HEK293 (cell line): ENCODE results near the gene PLCG1.

Experiments
- CTCF ChIA-PET: fragments of 350-600 bp; formaldehyde crosslinking; extraction: SDS; loops from one replicate; lab custom pipeline; 2021; ENCODE audit warnings: antibody characterized with exemption; lab: Yijun Ruan, JAX
- POLR2A ChIA-PET: fragments of 300-600 bp; formaldehyde crosslinking; extraction: SDS; loops from one replicate; lab custom pipeline; 2020; ENCODE audit warnings: antibody characterized with exemption, inconsistent platforms; lab: Yijun Ruan, JAX
- H3K27ac ChIP-seq: fragments of 200-500 bp; sonication (Bioruptor generic); 2 replicates; pipeline ENCODE4 v1.5.1; 2014; ENCODE audit warnings: low read depth, low read length, control low read depth, inconsistent platforms; ENCODE audit errors: extremely low read depth
- H3K36me3 ChIP-seq, 2 experiments: fragments of 200-500 bp in 1 of 2; sonication (Bioruptor generic) in 1 of 2; 1 replicate in 1 of 2; 2 replicates in 1 of 2; pipeline ENCODE4 v1.5.1; 2014 to 2017; ENCODE audit warnings: inconsistent platforms in 2 of 2, low read length in 2 of 2; ENCODE audit not compliant: control insufficient read depth in 2 of 2, insufficient read depth in 1 of 2
- H3K4me1 ChIP-seq: fragments of 200-500 bp; sonication (Bioruptor generic); 2 replicates; pipeline ENCODE4 v1.5.1; 2014; ENCODE audit warnings: mild to moderate bottlenecking, low read length, inconsistent platforms; ENCODE audit not compliant: control insufficient read depth, insufficient read depth
- H3K4me3 ChIP-seq: 2 replicates; pipeline ENCODE4 v1.5.1; 2011; ENCODE audit warnings: low read depth, mild to moderate bottlenecking, control low read depth, low read length, moderate library complexity
- H3K9me3 ChIP-seq: fragments of 200-500 bp; sonication (Bioruptor generic); 2 replicates; pipeline ENCODE4 v1.5.1; 2014; ENCODE audit warnings: low read depth, low read length, inconsistent platforms; ENCODE audit not compliant: control insufficient read depth, insufficient read depth
- EGR2 ChIP-seq: fragments of 450-650 bp; formaldehyde crosslinking; IDR thresholded peaks from 2 replicates; pipeline ENCODE4 v1.5.1; 2016; ENCODE audit warnings: low read depth, missing biosample characterization, missing genetic modification characterization
- GLI4 ChIP-seq: fragments of 450-650 bp; formaldehyde crosslinking; IDR thresholded peaks from 2 replicates; pipeline ENCODE4 v1.5.1; 2016; ENCODE audit warnings: missing biosample characterization, missing genetic modification characterization
- GLIS1 ChIP-seq: fragments of 450-650 bp; formaldehyde crosslinking; IDR thresholded peaks from 2 replicates; pipeline ENCODE4 v1.5.1; 2016; ENCODE audit warnings: missing biosample characterization, missing genetic modification characterization
- HOXD13 ChIP-seq: sonication (generic); formaldehyde crosslinking; IDR thresholded peaks from 2 replicates; pipeline ENCODE4 v1.8.0; 2022; ENCODE audit warnings: missing genetic modification reagents, borderline replicate concordance
- OVOL3 ChIP-seq: fragments of 450-650 bp; formaldehyde crosslinking; IDR thresholded peaks from 2 replicates; pipeline ENCODE4 v1.5.1; 2016; ENCODE audit warnings: missing biosample characterization, missing genetic modification characterization
- RBAK ChIP-seq: fragments of 450-650 bp; formaldehyde crosslinking; IDR thresholded peaks from 2 replicates; pipeline ENCODE4 v1.5.1; 2016; ENCODE audit warnings: missing biosample characterization, missing genetic modification characterization
- ZNF2 ChIP-seq: fragments of 450-650 bp; formaldehyde crosslinking; IDR thresholded peaks from 2 replicates; pipeline ENCODE4 v1.5.1; 2016; ENCODE audit warnings: missing biosample characterization, missing genetic modification characterization
- ZNF214 ChIP-seq: fragments of 450-650 bp; formaldehyde crosslinking; IDR thresholded peaks from 2 replicates; pipeline ENCODE4 v1.5.1; 2017; ENCODE audit warnings: missing biosample characterization, mild to moderate bottlenecking, missing genetic modification characterization, borderline replicate concordance
- ZNF274 ChIP-seq, 2 experiments: fragments of 200-500 bp in 1 of 2; fragments of 450-650 bp in 1 of 2; sonication (Bioruptor generic) in 1 of 2; formaldehyde crosslinking in 1 of 2; IDR thresholded peaks; 2 replicates each; pipeline versions ENCODE4 v1.5.1 to v1.6.1; 2014 to 2016; ENCODE audit warnings: borderline replicate concordance in 1 of 2, inconsistent platforms in 1 of 2, low read length in 1 of 2, missing biosample characterization in 1 of 2, missing genetic modification characterization in 1 of 2
- ZNF311 ChIP-seq: fragments of 450-650 bp; formaldehyde crosslinking; IDR thresholded peaks from 2 replicates; pipeline ENCODE4 v1.5.1; 2017; ENCODE audit warnings: missing biosample characterization, missing genetic modification characterization, borderline replicate concordance
- ZNF366 ChIP-seq: fragments of 450-650 bp; formaldehyde crosslinking; conservative IDR thresholded peaks from 2 replicates; pipeline ENCODE4 v1.5.1; 2016; ENCODE audit warnings: missing biosample characterization, missing genetic modification characterization
- ZNF416 ChIP-seq: fragments of 450-650 bp; formaldehyde crosslinking; IDR thresholded peaks from 2 replicates; pipeline ENCODE4 v1.5.1; 2016; ENCODE audit warnings: missing biosample characterization, missing genetic modification characterization
- ZNF510 ChIP-seq: fragments of 450-650 bp; formaldehyde crosslinking; IDR thresholded peaks from 2 replicates; pipeline ENCODE4 v1.5.1; 2018; ENCODE audit warnings: mild to moderate bottlenecking, missing genetic modification characterization, missing biosample characterization; ENCODE audit not compliant: insufficient replicate concordance
- ZNF530 ChIP-seq: fragments of 450-650 bp; formaldehyde crosslinking; IDR thresholded peaks from 2 replicates; pipeline ENCODE4 v1.5.1; 2016; ENCODE audit warnings: low read depth, missing biosample characterization, missing genetic modification characterization
- ZNF747 ChIP-seq: fragments of 450-650 bp; formaldehyde crosslinking; IDR thresholded peaks from 2 replicates; pipeline ENCODE4 v1.5.1; 2016; ENCODE audit warnings: missing biosample characterization, missing genetic modification characterization
- ZNF76 ChIP-seq: fragments of 450-650 bp; formaldehyde crosslinking; IDR thresholded peaks from 2 replicates; pipeline ENCODE4; 2016; ENCODE audit warnings: low read depth, missing biosample characterization, missing genetic modification characterization, borderline replicate concordance
- ZNF843 ChIP-seq: fragments of 450-650 bp; formaldehyde crosslinking; IDR thresholded peaks from 2 replicates; pipeline ENCODE4 v1.5.1; 2016; ENCODE audit warnings: missing biosample characterization, missing genetic modification characterization
- TF ChIP-seq, protein P1 (sequence below): fragments of 450-650 bp; IDR thresholded peaks from 2 replicates; pipeline ENCODE4 v1.5.1; 2018; ENCODE audit warnings: missing biosample characterization, mild to moderate bottlenecking, missing genetic modification characterization
- TF ChIP-seq, protein P2 (sequence below): fragments of 450-650 bp; formaldehyde crosslinking; IDR thresholded peaks from 2 replicates; pipeline ENCODE4 v1.5.1; 2016; ENCODE audit warnings: missing biosample characterization, missing genetic modification characterization
- TF ChIP-seq, protein P3 (sequence below): fragments of 450-650 bp; formaldehyde crosslinking; IDR thresholded peaks from 2 replicates; pipeline ENCODE4 v1.5.1; 2016; ENCODE audit warnings: missing biosample characterization, missing genetic modification characterization
- TF ChIP-seq, protein P4 (sequence below): fragments of 450-650 bp; formaldehyde crosslinking; IDR thresholded peaks from 2 replicates; pipeline ENCODE4 v1.5.1; 2016; ENCODE audit warnings: missing biosample characterization, missing genetic modification characterization, low read depth

Gene PLCG1

DNA sequence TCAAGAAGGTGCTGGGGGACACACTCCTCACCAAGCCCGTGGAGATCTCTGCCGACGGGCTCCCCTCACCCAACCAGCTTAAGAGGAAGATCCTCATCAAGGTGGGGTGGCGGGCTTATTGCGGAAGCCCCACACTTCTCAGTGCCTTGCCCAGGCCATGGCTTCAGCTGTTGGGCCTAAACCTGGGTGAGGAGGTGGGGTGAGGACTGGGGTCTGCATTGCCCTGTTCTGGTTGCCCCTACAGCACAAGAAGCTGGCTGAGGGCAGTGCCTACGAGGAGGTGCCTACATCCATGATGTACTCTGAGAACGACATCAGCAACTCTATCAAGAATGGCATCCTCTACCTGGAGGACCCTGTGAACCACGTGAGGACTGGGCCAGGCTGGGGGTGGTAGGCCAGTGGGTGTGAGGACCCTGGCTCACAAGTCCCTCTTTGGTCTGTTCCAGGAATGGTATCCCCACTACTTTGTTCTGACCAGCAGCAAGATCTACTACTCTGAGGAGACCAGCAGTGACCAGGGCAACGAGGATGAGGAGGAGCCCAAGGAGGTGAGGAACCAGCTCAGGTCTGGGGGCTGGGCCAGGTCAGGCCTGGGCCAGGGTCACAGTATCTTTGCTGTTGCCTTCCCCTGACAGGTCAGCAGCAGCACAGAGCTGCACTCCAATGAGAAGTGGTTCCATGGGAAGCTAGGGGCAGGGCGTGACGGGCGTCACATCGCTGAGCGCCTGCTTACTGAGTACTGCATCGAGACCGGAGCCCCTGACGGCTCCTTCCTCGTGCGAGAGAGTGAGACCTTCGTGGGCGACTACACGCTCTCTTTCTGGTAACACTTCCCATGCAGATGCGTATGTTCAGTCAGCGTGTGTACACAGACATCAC lies 27.9 kb downstream of the PLCG1 start (continued):
- TF ChIP-seq, protein P1, sequence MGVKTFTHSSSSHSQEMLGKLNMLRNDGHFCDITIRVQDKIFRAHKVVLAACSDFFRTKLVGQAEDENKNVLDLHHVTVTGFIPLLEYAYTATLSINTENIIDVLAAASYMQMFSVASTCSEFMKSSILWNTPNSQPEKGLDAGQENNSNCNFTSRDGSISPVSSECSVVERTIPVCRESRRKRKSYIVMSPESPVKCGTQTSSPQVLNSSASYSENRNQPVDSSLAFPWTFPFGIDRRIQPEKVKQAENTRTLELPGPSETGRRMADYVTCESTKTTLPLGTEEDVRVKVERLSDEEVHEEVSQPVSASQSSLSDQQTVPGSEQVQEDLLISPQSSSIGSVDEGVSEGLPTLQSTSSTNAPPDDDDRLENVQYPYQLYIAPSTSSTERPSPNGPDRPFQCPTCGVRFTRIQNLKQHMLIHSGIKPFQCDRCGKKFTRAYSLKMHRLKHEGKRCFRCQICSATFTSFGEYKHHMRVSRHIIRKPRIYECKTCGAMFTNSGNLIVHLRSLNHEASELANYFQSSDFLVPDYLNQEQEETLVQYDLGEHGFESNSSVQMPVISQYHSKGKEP: no peak
- TF ChIP-seq GLI4 (tag by site-specific recombination) (no peak), ZNF843 (tag by site-specific recombination) (no peak), ZNF311 (no peak)
- TF ChIP-seq, protein P2, sequence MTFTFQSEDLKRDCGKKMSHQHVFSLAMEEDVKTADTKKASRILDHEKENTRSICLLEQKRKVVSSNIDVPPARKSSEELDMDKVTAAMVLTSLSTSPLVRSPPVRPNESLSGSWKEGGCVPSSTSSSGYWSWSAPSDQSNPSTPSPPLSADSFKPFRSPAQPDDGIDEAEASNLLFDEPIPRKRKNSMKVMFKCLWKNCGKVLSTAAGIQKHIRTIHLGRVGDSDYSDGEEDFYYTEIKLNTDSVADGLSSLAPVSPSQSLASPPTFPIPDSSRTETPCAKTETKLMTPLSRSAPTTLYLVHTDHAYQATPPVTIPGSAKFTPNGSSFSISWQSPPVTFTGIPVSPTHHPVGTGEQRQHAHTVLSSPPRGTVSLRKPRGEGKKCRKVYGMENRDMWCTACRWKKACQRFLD (tag by site-specific recombination): no peak
- TF ChIP-seq, protein P3, sequence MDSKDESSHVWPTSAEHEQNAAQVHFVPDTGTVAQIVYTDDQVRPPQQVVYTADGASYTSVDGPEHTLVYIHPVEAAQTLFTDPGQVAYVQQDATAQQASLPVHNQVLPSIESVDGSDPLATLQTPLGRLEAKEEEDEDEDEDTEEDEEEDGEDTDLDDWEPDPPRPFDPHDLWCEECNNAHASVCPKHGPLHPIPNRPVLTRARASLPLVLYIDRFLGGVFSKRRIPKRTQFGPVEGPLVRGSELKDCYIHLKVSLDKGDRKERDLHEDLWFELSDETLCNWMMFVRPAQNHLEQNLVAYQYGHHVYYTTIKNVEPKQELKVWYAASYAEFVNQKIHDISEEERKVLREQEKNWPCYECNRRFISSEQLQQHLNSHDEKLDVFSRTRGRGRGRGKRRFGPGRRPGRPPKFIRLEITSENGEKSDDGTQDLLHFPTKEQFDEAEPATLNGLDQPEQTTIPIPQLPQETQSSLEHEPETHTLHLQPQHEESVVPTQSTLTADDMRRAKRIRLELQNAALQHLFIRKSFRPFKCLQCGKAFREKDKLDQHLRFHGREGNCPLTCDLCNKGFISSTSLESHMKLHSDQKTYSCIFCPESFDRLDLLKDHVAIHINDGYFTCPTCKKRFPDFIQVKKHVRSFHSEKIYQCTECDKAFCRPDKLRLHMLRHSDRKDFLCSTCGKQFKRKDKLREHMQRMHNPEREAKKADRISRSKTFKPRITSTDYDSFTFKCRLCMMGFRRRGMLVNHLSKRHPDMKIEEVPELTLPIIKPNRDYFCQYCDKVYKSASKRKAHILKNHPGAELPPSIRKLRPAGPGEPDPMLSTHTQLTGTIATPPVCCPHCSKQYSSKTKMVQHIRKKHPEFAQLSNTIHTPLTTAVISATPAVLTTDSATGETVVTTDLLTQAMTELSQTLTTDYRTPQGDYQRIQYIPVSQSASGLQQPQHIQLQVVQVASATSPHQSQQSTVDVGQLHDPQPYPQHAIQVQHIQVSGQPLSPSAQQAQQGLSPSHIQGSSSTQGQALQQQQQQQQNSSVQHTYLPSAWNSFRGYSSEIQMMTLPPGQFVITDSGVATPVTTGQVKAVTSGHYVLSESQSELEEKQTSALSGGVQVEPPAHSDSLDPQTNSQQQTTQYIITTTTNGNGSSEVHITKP (tag by site-specific recombination): no peak
- TF ChIP-seq, all 188 proteins: peak for 0

DNA sequence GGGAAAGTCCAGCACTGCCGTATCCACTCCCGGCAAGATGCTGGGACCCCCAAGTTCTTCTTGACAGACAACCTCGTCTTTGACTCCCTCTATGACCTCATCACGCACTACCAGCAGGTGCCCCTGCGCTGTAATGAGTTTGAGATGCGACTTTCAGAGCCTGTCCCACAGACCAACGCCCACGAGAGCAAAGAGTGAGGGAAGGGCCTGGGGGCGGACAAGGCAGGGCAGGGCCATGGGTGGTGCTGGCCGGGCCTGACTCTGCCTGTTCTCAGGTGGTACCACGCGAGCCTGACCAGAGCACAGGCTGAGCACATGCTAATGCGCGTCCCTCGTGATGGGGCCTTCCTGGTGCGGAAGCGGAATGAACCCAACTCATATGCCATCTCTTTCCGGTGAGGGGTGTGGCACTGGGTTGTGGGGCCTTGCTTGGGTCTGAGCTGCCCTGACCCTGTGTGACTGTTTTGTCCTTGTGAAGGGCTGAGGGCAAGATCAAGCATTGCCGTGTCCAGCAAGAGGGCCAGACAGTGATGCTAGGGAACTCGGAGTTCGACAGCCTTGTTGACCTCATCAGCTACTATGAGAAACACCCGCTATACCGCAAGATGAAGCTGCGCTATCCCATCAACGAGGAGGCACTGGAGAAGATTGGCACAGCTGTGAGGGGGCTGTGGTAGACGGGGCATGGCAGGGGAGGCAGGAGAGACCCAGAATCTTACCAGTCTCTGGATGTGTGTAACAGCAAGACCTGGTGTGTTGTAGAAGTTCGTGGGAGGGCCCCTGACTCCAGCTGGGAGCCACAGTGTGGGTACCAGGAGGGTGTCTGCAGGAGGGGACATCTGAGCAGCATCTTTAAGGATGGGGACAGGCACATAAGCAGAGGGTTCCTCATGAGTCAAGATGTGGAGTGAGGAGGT lies 29.1 kb downstream of the PLCG1 start:
- peaks cover 4 to 96% of the 10 kb centered on the region in 2 experiments; a peak in 2 of 3 replicates for H3K36me3 ChIP-seq
- POLR2A ChIA-PET: no interaction called here
- CTCF ChIA-PET: interaction anchor here (0.6 to 0.7 kb wide), 2 partner anchors 160 to 174 kb away, joined by 3 to 4 read pairs; partner anchors contain the start of gene LPIN3
- no peak overlapping the region for H3K4me3 ChIP-seq
- no peaks in the 10 kb centered on the region for H3K9me3 ChIP-seq
- no peaks in the 10 kb centered on the region for H3K4me1 ChIP-seq
- H3K27ac ChIP-seq: no peak overlapping the region
- no peak for TF ChIP-seq GLIS1
- 0 out of 2 replicates have a peak, but pooled peaks have one; percentile 9 for TF ChIP-seq EGR2

DNA sequence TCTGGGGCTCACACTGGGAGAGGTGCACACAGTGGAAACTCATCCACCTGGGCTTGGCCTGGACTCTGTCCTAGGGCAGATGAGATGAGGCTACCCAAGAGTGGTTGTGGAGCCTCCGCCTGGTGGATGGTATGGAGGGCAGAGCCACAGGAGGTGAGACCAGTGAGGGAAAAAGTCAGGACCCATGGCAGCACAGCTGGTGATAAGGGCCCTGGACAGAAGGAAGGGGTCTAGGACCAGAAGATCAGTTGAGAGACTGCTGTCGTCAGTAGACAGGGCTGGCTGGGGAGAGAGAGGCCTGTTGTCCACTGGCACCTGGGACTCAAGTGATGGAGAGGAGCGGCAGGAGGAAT lies 29.8 kb downstream of the PLCG1 start:
- no peaks in the 10 kb centered on the region for H3K4me1 ChIP-seq
- no peaks in the 10 kb centered on the region for H3K9me3 ChIP-seq
- no peak overlapping the region for H3K4me3 ChIP-seq
- CTCF ChIA-PET: interaction anchor here (0.9 kb wide), 1 partner anchor 174 kb away, joined by 3 read pairs; the partner anchor contains the start of gene LPIN3
- peaks cover 3 to 98% of the 10 kb centered on the region in 2 experiments; a peak in 2 of 3 replicates for H3K36me3 ChIP-seq
- POLR2A ChIA-PET: no interaction called here
- no peak for TF ChIP-seq ZNF416 (tag by site-specific recombination)
- no peak for TF ChIP-seq ZNF510 (tag by site-specific recombination)
- TF ChIP-seq ZNF274 (IDR thresholded peaks at IDR 0.05; ENCODE audit: low read length): no peak
- TF ChIP-seq ZNF274 (tag by site-specific recombination; IDR thresholded peaks at IDR 0.05; ENCODE audit: borderline replicate concordance): no peak
- TF ChIP-seq, protein P4, sequence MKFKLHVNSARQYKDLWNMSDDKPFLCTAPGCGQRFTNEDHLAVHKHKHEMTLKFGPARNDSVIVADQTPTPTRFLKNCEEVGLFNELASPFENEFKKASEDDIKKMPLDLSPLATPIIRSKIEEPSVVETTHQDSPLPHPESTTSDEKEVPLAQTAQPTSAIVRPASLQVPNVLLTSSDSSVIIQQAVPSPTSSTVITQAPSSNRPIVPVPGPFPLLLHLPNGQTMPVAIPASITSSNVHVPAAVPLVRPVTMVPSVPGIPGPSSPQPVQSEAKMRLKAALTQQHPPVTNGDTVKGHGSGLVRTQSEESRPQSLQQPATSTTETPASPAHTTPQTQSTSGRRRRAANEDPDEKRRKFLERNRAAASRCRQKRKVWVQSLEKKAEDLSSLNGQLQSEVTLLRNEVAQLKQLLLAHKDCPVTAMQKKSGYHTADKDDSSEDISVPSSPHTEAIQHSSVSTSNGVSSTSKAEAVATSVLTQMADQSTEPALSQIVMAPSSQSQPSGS (tag by site-specific recombination): no peak
- TF ChIP-seq ZNF76: no peak
- TF ChIP-seq ZNF2: no peak
- no peak for TF ChIP-seq ZNF366 (tag by site-specific recombination)
- TF ChIP-seq HOXD13: no peak
- TF ChIP-seq ZNF214: no peak
- no peak for TF ChIP-seq OVOL3 (tag by site-specific recombination)
- TF ChIP-seq EGR2: no peak
- no peak for TF ChIP-seq ZNF747 (tag by site-specific recombination)
- TF ChIP-seq RBAK (tag by site-specific recombination): no peak
- TF ChIP-seq ZNF530 (tag by site-specific recombination): no peak
- no peak overlapping the region for H3K27ac ChIP-seq
